Daoy (cell line): ENCODE data around the gene ZC3HAV1L. TPM values are rescaled to one million over a fixed set of nuclear protein-coding genes. Genes with fewer than 3 reads are reported as not detected.
"Not testable (repeated sequence)": the region's sequence is repeated elsewhere in the genome, so short reads cannot be mapped to it uniquely, and the experiment has no call there.

Source experiments
- DNase-seq: peaks from one replicate; pipeline ENCODE4 v3.0.0-alpha.2; 2015; ENCODE audit warnings: low read depth
- total RNA-seq: library from RNA; depleted of rRNA; stranded (reverse); fragments of >200 nt; shearing (Covaris generic); gene quantifications from 2 replicates; pipeline ENCODE4 v1.2.3, GENCODE V29; 2014; rRNA removed

The ZC3HAV1L gene, protein sequence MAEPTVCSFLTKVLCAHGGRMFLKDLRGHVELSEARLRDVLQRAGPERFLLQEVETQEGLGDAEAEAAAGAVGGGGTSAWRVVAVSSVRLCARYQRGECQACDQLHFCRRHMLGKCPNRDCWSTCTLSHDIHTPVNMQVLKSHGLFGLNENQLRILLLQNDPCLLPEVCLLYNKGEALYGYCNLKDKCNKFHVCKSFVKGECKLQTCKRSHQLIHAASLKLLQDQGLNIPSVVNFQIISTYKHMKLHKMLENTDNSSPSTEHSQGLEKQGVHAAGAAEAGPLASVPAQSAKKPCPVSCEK
- total RNA-seq: 5.4 and 7.9 TPM in 2 replicates

DNA sequence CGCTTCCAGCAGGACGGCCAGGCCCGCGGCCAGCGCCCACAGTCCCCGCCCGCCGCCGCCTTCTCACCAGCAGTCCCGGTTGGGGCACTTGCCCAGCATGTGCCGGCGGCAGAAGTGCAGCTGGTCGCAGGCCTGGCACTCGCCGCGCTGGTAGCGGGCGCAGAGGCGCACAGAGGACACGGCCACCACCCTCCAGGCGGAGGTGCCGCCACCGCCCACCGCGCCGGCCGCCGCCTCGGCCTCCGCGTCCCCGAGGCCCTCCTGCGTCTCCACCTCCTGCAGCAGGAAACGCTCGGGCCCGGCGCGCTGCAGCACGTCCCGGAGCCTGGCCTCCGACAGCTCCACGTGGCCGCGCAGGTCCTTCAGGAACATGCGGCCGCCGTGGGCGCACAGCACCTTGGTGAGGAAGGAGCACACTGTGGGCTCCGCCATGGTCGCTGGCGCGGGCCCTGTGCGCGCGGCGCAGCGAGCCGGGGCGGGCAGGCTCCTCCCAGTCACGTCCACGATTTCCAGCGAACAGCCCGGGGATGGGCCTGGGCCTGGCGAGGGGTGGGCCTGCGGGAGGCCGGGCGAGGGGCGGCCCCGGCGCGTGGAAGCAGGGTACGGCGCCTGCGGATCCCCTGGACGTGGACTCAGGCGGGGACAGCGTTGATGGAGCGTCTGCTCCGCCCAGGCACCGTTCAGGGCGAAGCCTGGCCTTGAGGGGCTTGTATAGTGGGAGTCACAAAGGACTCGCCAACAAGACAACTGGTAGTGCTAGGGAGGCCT, at the start of gene ZC3HAV1L:
TSS of gene ZC3HAV1L (minus strand) at position 457 of the 768 bp plus-strand sequence. CDS start at position 432, 25 bp downstream.
- peak; percentile 72 for DNase-seq

DNA sequence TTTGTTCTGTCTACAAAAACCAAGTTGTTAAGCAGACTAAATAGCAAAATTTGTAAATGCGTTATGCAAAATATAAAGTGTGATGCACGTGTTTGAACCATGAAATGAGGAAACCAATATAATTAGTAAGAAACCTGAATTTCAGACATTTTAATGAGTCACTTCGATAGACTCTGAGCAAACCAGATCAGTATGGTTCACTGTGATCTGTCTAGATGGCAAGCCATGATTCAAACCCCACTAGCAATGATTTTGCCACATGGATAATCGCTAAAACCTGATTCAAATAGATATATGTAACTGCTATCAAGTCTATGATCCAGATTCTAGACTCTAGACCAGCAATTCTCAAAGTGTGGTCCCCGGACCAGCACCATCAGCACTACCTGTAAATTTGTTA, 48.9 kb upstream of the ZC3HAV1L start:
- no peak for DNase-seq

DNA sequence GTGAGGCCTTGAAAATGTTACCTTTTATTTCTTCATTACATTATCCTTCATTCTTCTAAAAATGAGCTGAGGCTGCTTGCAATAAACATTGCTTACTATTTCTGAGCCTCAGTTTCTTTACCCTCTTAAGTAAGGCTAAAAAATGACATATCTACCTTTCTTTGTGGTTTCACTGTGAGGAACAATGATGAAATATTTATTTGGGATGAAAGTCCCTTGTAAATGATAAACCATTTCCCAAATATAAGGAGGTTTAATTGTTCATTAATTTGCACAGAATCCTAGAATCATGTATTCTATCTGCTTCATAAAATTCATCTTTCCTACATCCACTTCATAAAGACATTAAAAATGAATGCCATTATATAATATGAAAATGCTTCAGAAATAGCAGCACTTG, 45.7 kb upstream of the ZC3HAV1L start:
- DNase-seq: no peak

DNA sequence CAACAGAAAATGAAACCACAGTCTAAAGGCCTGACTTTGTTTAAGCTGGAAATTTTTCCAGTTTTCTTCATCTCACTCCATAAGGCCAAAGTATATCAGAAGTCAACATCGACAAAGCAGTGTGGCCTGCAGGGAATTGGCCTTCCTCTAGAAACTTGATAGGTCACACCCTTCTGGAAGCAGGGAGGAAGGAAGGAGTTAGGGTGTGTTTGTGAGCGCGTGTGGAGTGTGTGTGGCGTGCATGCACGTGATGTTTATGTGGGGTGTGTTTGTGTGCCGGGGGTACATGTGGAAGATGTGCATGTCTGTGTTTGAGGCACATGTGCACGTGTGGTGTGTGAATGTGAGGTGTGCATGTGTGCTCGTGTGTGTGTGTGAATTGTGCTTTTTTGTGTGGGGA, 45.1 kb upstream of the ZC3HAV1L start:
- DNase-seq: no peak

DNA sequence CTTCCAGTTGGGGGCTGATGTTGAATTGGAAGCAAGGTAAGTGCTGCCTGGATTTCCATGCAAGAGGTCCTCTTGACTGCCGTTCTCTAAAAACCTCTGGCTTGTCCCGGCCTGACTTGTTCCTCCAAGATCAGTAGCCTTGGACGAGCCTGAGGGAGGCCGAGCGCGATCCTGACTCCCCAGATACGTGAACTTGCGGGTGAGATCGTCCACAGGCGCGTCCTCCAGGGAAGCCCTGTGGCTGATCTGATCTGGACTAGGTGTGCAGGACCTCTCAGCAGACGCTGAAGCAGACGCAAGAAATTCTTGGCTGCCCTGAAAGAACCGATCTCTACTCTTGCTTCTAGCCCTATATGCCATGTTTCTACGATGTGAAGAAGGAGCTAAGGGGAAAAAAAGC, 44.0 kb upstream of the ZC3HAV1L start:
- DNase-seq: no peak

DNA sequence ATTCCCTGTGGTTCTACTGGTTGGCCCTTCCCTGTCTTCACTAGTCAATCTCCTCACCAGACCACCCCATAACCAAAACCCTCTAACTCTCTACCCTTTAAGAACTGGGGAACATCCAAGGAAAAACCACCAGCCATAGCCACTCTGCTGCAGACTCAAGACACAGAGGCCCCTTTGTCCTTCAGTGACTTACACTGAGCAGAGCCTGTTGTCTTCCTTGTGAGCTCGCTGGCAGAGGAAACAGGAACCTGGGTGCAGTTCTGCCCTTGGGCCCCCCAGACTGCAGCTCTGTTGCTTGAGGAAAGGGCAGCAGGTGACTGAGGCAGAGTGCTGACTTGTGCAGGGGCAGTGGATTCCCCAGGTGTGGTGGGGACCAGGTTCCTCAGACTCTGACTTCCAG, 43.1 kb upstream of the ZC3HAV1L start:
- no peak for DNase-seq

DNA sequence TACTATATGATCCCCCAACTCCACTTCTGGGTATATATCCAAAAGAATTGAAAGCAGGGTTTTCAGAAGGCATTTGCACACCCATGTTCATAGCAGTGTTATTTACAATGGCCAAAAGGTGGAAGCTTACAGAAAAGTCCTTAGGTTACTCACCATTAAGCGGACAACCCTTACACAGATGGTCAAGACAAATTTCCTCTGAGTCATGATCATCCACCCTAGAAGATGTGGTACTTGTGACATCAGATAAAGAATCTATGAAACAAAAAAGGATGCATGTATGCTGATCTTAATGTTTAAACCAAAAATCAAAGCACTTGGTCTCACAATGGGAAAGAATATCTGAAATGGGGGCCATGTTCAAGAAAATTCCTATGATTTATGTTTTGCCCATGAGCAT, 42.6 kb upstream of the ZC3HAV1L start:
- no peak for DNase-seq

DNA sequence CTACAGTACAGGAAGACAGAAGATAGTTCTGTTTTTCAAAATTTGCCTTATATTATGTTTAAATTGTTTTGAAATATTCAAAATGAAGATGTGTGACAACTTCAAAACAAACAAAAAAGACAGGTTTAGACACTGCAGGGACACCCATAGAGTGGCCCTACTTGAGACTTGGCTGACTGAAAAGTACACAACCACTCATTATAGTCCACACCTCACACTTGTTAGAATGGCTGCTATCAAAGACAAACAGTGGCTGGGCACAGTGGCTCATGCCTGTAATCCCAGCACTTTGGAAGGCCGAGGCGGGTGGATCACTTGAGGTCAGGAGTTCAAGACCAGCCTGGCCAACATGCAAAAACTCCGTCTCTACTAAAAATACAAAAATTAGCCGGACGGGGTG, 41.9 kb upstream of the ZC3HAV1L start:
- not testable (repeated sequence) for DNase-seq

DNA sequence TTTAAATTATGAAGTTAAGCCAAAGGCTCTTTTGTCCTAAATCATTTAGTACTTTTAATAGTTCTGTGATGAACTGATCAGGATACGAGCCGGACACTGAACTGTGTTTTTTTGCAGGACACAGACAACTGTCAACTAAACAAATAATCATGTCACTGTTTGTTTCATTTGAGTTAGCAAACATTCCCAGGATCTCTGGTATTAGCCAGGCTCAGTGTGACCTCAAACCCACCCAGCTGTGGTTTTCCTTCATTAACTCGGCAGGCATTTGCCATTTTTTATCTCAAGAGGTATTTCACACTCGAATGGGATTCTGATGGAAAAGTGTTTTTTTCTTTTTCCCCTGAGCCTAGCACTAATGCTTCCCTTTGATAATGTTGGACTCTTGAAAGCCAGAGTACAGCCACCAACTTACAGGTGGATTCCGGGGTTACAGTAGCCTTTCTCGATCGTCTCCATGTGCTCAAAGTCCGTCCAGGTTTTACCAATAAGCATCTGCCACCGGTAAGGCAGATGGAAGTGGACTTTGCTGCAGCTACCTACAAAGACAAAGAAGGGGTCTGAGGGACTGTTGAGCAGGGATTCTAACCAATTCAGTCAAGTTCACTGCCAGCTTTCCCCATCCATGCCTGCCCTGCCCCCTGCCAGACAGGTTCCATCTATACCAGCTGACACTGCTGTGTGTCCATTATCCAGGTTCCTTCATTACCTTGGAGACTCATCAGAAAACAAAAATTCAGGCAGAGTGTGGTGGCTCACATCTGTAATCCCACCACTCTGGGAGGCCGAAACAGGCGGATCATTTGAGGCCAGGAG, 40.2 kb upstream of the ZC3HAV1L start:
- no peak for DNase-seq

DNA sequence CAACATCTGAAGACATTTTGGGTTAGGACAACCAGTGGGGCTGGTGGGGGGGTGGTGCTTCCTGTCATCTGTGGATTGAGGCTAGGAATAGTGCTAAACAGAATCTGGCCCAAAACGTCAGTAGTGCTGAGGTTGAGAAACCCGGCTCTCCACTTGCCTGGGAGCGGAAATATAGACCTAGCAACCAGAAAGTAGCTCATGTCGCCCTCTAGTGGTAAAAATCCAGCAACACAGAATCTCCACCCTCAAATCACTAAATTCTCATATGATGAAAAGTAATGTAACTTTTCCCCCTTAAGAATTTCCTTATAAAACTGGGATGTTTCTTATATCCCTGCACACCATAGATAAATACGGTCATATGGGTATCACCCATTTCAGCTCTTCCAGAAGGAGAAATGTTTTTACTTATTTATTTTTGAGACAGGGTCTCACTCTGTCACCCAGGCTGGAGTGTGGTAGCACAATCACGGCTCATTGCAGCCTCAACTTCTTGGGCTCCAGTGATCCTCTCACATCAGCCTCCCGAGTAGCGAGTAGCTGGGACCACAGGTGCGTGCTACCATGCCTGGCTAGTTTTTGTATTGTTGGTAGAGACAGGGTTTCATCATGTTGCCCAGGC, 39.3 kb upstream of the ZC3HAV1L start:
- DNase-seq: peak; percentile 54

DNA sequence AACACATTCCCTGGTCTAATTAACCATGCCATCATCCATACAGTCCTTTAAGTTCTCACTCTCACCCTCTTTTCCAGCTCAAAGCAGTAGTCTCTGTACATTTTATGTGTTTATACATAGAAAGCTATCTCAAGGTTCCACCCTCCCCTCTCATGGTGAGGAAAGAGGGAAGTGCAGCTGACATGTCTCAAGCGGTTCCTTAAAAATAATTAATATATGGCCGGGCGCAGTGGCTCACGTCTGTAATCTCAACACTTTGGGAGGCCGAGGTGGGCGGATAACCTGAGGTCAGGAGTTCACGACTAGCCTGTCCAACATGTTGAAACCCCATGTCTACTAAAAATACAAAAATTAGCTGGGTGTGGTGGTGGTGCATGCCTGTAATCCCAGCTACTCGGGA, 37.0 kb upstream of the ZC3HAV1L start:
- no peak for DNase-seq

DNA sequence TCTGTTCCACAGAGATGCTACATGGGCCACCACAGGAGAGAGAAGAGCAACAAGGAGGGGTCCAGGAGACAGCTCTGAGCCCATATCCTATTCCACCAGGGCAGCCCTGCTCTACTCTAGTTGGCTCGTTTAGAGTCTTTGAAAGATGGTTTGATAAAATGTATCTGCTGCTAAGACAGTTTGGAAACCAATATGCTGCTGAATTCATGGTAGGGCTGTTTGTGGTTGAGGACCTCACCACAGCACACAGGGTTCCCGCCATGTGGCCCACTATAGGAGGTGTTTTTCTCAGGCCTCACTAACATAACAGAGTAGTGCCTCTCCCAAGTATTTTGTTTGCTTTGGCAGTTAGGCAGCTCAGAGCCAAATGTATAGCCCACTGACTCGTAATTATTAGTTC, 35.8 kb upstream of the ZC3HAV1L start:
- DNase-seq: no peak

DNA sequence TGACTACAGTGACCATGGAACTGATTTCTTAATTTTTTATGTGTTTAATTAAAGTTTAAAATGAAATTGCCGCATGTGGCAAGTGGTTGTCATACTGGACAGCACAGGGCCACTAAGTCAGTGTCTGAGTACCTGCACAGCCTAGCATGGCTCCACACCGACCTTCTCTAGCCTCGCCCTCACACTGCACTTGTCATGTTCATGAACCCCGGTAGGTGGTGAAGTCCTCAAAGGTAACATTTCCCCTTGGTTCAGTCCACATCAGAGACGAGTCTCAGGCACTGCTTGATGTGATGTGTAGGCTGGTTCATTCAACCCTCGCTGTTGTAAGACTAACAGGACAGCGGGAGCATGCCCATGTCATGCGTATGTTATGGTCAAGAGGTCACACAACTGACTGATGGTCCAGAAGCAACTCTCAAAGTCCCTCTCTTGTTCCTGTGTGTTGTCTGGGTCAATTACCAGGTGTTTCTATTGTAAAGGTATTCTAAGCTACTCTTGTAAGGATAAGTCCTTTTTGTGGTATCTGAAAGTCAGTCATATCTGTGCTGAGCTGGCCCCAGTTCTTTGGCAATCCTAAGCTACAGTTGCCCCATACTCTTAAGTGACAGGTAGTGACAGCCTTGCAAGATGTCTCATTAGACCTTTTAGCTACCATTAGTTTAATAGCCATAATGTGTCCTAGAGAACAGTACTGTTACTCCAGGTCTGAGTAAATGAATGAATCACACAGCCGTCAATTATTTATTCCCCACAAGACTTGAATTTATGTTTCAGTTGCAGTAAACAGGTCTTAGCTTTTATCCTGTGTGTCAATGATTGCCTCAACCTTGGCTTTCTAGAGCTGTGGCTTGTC, 32.9 kb upstream of the ZC3HAV1L start:
- no peak for DNase-seq

DNA sequence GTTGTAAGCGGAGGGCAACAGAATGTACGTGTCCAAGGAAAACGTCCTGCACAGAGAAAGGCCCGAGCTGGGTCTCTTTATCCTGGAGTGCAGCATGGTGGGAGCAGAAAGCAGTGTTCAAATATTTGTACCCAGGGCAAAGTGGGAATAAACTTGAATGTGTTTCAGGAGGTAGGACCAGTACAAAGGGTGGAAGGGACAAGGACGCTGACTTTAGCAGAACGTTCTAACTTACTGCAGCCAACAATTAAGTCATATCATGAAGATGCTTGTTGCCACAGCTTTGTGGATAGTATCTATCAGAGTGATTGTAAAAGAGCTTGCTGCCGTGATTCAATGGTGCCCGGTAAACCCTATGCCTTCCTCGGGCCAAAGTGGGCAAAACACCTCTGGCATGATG, 30.5 kb upstream of the ZC3HAV1L start:
- DNase-seq: no peak

DNA sequence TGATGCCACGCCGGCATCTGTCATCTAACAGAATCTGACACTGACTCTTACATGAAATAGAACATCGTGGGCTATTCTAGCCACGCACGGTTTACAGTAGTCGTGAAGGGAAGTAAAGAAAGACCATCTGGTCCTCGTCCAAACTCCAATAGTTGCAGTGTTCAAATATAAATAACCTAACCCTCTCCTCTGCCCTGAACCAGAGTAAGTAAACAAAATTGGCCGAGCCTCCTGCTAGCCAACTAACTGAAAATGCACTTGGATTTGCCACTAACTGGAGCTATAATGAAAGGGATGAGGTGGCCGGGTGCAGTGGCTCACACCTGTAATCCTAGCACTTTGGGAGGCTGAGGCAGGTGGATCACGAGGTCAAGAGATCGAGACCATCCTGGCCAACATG, 29.5 kb upstream of the ZC3HAV1L start:
- no peak for DNase-seq

DNA sequence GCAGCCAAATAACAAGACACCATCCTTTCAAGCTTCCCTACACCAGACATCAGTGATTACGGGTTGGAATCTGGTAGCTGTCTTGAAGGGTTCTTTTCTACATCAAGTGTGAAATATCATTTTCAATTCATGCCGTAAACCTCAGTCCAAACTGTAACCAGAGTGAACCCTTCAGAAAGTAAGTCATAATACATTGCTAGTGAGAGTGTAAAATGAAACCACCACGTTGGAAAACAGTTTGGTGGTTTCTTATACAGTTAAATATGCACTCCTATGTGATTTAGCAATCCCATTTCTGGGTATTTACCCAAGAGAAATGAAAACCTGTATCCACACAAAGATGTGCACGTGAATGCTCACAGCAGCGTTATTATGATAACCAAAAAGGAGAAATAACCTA, 25.6 kb upstream of the ZC3HAV1L start:
- DNase-seq: no peak

DNA sequence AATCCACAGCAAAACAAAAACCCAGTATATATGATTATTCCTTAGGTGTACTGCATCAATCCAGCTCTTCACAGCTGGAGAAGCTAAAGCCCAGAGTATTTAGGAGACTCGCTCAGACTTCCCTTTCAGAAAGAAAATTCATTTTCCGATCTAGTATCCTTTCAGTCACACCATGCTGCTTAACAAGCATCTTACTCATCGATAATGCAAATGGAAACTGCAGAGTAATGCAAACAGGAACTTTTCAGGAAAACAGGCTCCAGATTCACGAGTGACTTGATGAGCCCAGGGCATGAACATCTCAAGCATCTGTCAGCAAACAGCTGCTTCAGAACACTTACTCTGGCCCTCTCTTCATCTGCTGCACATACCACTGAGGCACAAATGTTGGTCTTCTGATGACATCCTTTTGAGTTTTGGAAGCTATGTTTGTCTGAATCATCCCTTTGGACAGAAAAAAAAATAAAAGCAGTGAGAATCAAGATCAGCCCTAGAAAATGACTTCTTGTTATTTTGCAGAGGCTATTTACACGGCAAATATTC, 24.9 kb upstream of the ZC3HAV1L start:
- no peak for DNase-seq

DNA sequence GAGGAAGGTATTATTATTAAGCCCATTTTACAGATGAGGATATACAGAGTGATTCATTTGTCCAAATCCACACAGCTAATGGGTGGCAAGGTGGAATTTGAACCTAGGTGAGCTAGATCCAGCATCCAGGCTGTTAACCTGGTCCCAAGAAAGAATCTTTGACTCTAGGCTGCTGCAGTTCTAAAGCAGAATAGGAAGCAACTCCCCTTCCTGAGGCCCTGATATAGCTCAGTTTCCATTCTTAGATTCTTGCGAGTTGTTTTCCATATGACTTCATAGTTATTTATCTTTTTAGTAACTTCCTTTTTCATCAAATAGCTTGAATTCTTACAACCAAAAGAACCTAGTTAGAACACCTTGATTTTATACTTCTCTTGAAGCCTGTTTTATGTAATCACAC, 24.1 kb upstream of the ZC3HAV1L start:
- no peak for DNase-seq

DNA sequence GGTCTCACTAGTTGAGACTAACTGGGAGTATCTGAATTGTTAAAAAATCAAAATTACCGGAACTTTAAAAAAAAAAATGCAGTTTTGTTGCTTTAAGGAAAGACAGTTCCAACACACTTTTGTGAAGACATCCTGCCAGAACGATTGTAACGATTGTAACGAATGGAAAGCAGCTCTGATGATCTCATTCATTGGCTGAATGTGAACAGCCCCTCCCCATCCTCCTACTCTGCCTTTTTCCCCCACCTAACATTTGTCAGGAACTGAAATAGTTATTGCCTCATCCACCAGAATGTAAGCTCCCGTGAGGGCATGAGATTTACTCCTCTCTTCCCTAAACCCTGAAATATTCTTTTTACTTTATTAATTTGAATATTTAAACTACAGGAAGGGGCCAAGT, 23.1 kb upstream of the ZC3HAV1L start:
- DNase-seq: no peak

DNA sequence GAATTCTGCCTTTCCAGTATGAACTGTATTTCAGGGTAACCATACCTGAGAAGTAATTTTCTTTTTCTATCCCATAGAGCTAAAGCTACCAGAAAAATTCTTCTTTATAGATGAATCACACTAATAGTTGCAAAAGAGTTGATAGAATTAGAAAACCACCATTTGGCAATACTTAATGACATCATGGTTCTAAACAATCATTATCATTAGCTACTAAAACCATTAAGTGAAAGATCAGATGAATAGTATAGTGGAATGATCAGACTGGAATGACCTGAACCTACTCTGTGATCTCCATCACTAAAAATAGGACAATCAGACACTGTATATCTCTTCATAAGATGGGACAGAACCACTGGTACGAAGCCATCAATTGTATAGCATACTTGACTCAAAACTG, 19.8 kb upstream of the ZC3HAV1L start:
- no peak for DNase-seq

DNA sequence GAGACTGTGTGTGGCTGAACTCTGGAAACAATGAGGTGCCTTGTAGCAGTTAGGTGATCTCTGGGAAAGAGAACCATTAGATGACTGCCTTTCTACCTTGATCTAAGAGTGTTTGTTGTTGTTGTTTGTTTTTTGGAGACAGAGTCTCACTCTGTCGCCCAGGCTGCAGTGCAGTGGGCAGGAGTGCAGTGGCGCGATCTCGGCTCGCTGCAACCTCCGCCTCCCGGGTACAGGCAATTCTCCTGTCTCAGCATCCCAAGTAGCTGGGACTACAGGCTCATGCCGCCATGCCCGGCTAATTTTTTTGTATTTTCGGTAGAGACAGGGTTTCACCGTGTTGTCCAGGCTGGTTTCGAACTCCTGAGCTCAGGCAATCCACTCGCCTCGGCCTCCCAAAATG, 18.8 kb upstream of the ZC3HAV1L start:
- DNase-seq: not testable (repeated sequence)
